Endothelial cell of umbilical vein (primary cell): Measurements from ENCODE around the gene M1AP.

Experiments
- EZH2 ChIP-seq: IDR thresholded peaks from 2 replicates; pipeline ENCODE4 v1.6.1; 2012; ENCODE audit warnings: borderline replicate concordance, low read depth, mild to moderate bottlenecking, moderate library complexity, low read length, inconsistent platforms; ENCODE audit not compliant: severe bottlenecking
- FOS ChIP-seq: IDR thresholded peaks from 2 replicates; pipeline ENCODE4 v1.6.1; 2011; ENCODE audit warnings: mild to moderate bottlenecking, low read length, moderate library complexity, borderline replicate concordance; ENCODE audit not compliant: insufficient read depth
- GATA2 ChIP-seq: IDR thresholded peaks from 2 replicates; pipeline ENCODE4 v1.7.0; 2011; ENCODE audit warnings: low read depth, mild to moderate bottlenecking, moderate library complexity, mixed read lengths, low read length; ENCODE audit not compliant: insufficient read length, insufficient read depth
- JUN ChIP-seq: IDR thresholded peaks from 2 replicates; pipeline ENCODE4 v1.6.1; 2011; ENCODE audit warnings: borderline replicate concordance, low read depth; ENCODE audit not compliant: insufficient read length, insufficient read depth
- POLR2A ChIP-seq: IDR thresholded peaks from 2 replicates; pipeline ENCODE4 v1.6.1; 2012; ENCODE audit warnings: low read depth, mild to moderate bottlenecking, control low read depth, low read length
- POLR2AphosphoS5 ChIP-seq: IDR thresholded peaks from 2 replicates; pipeline ENCODE4 v1.6.1; 2012; ENCODE audit warnings: low read depth, mild to moderate bottlenecking, control low read depth, low read length, moderate library complexity; ENCODE audit not compliant: insufficient read depth
- TF ChIP-seq, protein P1 (sequence below), 2 donors: IDR thresholded peaks; 1 replicate in 1 of 2; 2 replicates in 1 of 2; pipeline ENCODE4 v1.5.1; 2011; ENCODE audit warnings: low read length in 2 of 2, mild to moderate bottlenecking in 2 of 2, moderate library complexity in 2 of 2, control low read depth in 1 of 2, inconsistent platforms in 1 of 2, low read depth in 1 of 2; ENCODE audit not compliant: insufficient read depth in 1 of 2; ENCODE audit errors: extremely low read depth in 1 of 2
- TF ChIP-seq, protein P2 (sequence below): IDR thresholded peaks from 2 replicates; pipeline ENCODE4 v1.6.1; 2011; ENCODE audit not compliant: insufficient read depth, insufficient read length

DNA sequence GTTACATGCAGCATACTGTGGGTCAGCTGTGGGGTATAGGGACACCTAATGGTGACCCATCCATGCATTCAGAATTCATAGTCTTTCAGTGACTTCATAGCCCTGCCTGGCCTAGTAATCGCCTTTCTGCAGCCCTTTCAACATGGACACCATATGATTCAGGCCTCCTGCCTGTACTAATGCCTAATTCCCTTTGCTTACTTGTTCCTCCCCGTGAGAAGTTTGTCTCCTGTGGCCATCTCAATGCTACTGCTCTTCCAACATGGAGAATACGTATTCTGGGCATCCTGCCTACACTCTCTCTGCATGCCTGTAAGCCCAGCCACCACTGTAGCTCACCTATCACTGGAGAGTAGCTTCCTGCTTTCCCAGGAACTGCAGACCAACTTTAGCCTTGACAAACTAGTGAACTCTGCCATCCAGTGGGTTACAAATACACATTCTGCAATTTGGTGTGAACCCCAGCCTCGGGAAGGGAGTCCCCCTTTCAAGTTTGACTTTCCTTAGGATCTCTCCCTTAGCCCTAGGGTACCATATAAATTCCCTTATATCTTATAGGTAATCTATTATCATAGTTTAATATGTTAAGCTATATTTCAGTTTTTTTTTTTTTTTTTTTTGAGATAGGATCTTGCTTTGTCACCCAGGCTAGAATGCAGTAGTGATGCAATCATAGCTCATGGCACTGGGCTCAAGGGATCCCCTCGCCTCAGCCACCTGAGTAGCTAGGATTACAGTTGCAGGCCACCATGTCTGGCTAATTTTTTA is 22.3 kb downstream of the M1AP start:
- TF ChIP-seq, protein P1, sequence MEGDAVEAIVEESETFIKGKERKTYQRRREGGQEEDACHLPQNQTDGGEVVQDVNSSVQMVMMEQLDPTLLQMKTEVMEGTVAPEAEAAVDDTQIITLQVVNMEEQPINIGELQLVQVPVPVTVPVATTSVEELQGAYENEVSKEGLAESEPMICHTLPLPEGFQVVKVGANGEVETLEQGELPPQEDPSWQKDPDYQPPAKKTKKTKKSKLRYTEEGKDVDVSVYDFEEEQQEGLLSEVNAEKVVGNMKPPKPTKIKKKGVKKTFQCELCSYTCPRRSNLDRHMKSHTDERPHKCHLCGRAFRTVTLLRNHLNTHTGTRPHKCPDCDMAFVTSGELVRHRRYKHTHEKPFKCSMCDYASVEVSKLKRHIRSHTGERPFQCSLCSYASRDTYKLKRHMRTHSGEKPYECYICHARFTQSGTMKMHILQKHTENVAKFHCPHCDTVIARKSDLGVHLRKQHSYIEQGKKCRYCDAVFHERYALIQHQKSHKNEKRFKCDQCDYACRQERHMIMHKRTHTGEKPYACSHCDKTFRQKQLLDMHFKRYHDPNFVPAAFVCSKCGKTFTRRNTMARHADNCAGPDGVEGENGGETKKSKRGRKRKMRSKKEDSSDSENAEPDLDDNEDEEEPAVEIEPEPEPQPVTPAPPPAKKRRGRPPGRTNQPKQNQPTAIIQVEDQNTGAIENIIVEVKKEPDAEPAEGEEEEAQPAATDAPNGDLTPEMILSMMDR (IDR thresholded peaks at IDR 0.05; ENCODE audit: extremely low read depth in 1 of 2, insufficient read depth in 1 of 2, low read depth in 1 of 2, low read length in 2 of 2) = no peak
- TF ChIP-seq POLR2A = no peak
- no peak for TF ChIP-seq JUN
- no peak for TF ChIP-seq EZH2
- no peak for TF ChIP-seq FOS
- TF ChIP-seq POLR2AphosphoS5 = no peak
- TF ChIP-seq GATA2 = no peak
- TF ChIP-seq, protein P2, sequence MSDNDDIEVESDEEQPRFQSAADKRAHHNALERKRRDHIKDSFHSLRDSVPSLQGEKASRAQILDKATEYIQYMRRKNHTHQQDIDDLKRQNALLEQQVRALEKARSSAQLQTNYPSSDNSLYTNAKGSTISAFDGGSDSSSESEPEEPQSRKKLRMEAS = no peak
